GM04503 (cell line): Measurements from ENCODE around the gene DIAPH1.

ENCODE experiments used
- DNase-seq: peaks from one replicate; pipeline ENCODE4 v3.0.0-alpha.2; 2012; ENCODE audit warnings: low read depth

The DIAPH1 gene

DNA sequence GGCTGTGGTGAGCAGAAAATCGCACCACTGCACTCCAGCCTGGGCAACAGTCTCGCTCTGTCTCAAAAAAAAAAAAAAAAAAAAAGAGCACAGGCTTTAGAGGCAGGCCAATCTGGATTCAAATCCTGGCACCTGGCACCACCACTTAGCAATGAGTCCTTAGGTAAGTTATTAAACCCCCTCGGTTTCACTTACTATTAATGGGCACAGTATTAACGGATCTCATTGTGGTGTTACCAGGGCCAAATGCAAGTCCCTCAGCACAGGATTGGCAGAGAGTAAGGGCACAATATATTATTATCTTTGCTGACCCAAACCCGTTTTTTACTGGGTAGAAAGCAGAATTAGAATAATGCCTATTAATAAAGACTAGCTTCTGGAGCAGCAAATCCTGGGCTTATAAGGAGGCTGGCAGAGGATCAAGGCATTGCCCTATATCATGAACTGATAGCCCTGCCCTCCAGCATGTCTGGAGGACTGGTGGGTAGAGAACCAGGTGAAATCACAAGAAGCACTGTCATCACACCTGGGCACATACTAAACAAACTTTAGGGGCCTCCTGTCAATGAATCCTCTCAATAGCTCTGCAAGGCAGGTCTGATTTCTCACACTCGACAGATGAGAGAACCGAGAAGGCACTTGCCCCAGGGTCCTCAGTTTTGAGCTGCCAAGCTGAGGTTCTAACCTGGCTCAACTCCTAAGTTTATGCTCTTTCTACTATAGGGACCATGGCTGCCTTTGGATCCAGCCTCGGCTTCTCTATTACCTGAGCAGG is 112.2 kb downstream of the DIAPH1 start:
- no peak for DNase-seq

GRCh38 chr5:141504216-141504615 is 114.6 kb downstream of the DIAPH1 start:
- DNase-seq: no peak

DNA sequence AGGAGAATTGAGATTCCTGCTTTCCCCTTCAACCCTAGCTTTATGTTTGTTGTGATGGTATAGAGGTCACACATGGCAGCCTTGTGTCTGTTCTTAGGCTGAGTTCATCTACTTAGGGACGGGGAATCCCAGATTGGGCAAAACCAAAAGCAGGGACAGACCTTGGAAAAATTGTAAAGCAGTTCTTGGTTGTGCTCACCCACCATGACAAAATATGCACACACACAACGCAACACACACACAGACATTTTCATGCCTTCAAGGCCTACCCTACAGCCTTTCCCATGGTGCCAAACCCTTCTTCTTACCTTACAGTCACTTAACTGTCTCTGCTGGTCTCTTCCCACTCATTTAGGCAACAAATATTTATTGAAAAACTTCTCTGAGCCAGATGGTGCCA is 115.1 kb downstream of the DIAPH1 start:
- DNase-seq: no peak

DNA sequence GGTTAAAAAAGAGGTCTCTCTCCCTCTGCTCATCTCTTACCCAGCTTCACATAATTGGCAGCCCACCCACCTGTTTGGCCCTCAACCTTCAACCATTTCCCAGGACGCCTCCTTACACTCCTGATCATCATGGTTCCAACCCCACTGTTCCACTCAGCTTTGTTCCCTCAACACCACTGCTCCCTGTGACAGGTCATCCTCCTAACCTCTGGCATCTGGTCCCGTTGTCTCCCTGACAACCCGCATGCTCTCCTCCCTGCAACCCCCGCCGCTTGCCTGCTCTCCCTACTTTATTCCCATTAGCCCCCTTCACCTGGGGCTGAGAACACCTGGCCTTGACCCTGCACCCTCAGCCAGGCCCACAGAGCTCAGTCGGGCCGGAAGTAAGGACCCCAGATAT is 117.0 kb downstream of the DIAPH1 start:
- no peak for DNase-seq

- no peak for DNase-seq
These were observed 122.8 kb downstream of the DIAPH1 start for GRCh38 chr5:141496038-141496437.

DNA sequence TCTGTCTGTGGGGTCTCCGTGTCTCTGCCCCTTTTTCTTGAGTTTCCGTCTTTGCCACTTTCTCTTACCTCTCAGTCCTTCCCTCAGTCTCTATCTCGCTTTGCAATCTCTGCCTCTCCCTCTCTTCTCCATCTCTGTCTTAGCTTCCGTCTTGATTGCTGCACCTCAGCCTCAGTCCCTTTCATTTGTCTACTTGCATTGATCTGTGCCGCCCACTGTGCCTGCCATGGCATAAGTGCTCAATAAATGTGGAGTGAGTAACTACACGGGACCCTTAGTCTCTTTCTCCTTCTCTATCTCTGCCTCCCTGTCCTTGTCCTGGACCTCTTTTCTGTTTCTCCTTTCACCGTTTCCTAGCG is 123.4 kb downstream of the DIAPH1 start:
- no peak for DNase-seq

DNA sequence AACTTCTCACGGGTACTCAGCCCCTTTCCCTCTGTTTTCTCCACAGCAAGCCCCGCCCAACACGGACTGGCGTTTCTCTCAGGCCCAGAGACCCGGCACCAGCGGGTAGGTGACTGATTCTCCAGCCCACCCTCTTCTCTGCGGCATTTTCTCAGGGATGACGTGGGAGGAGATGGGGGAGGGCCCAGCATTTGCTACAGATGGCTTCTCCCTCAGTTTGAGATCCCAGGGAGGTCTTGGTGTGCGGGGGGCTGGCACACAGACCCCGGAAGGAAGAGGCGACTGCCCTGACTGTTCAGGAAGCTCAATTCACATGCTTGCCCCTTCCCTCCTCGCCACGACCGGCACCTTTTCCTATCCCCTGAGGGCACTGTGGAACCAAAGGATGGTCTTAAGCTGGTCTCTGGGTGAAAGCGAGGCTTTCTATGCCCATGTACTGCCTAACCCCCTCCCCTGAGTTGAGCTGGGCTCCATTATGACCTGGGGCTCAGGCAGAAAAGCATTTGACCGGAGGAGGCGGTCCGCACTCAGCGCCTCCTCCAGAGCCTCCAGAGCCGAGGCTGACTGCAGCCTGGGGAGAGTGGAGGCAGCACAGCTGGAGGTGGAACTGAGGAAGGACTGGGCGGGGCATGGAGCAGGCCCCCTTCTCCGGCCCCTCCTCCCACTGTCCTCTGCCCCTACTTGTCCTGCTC is 123.9 kb downstream of the DIAPH1 start:
- no peak for DNase-seq

DNA sequence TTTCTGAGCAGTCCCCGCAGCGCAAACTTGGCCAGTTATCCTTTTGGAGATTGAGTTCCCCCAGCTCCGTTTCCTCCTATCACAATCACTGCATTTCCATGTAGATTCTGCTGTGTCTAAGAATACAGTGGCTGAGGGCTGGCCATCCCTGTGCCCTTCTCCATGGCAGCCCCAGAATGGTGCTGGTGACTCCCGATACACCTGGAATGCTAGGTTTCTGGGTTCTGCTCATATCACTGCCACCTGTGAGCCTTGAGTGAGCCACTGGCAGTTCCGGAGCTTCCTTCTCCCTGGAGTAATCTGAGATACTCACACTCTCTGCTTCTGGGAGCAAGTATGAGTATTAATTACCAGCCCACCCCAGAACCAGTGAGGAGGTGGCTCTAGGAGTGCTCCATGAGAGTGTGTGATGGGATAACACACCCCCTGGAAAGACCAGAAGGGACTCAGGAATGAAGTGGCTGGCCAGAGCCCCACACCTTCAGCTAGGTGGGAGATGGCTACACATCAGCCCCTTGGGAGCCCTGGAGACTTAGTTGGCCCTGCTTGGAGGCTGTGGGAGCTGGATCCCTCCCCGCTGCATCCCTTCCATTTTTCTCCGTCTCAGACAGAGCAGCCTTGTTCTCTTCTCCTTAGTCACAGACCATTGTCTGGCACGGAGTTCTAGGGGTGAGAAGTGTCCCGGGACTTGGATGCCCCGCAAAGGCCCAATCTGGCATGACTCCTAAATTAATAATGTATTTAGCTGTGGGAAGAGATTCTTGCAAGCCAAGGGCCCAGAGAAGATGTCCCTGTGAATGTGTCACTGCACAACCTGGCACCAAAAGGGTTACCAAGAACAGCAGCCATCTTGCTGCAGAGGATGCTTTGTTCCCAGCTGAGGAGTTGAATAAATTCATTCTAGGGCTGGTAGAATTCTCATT is 125.0 kb downstream of the DIAPH1 start:
- no peak for DNase-seq

DNA sequence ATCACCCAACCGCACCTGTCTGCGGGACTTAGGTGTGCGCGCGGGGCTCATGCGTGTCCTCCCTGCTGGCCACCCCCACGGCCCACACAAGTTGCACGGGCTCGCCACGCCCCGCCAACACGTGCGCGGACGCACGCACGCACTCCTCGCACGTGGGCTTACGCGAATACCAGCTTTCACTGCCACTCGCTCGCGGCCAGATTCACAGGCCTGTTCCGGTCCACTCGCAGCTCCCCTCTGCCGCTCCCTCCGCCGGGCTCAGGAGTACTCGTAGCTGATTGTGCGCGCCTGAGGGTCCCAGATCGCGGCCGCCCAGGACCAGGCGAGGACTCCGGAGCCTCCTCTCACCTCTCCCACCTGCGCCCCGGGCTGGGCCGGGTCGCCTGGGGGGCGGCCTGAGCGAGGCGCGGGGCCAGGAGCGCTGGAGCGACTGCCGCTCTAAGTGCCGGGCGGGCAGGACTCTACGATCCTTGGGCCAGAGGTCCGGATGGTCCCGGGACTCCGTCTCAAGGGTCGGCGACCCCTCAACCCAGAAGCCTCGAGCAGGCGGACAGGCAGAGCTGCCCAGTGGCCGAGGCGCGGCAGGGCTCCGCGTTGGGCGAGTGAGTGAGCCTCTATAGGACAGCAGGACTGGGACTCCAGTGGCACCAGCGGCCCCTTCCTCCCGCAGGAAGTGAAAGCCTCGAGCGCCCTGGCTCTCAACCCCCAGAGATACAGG is 126.5 kb downstream of the DIAPH1 start:
- no peak for DNase-seq

DNA sequence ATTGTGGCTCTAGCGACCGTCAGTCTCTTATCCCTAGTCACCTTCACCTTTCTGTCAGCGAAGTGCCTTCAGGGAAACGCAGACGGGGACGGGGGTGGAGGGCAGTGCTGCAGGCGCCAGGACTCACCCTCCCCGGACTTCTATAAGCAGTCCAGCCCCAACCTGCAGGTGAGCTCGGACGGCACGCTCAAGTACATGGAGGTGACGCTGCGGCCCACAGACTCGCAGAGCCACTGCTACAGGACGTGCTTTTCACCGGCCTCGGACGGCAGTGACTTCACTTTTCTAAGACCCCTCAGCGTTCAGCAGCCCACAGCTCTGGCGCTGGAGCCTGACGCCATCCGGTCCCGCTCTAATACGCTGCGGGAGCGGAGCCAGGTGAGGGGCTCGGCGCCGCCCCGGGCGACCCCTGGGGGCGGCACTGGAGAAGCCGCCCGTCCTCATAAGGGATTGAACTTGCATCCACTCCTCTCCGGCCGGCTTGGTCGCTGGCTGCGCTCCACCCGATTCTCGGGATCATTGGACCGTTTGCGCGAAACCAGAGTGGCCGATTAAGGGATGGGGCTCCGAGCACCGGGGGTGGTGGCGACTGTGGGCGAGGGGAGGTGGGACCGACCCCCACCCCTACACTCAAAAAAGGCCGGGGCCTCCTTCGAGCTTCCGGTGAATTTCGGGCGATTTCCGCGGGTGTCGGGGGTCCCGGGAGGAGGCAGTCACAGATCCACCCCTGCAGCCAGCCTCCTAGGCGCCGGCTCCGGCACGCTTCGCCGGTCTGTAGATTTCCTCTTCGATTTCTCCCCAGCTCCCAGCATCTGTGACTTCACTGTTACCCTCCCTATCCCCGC is 127.3 kb downstream of the DIAPH1 start:
- DNase-seq: no peak

DNA sequence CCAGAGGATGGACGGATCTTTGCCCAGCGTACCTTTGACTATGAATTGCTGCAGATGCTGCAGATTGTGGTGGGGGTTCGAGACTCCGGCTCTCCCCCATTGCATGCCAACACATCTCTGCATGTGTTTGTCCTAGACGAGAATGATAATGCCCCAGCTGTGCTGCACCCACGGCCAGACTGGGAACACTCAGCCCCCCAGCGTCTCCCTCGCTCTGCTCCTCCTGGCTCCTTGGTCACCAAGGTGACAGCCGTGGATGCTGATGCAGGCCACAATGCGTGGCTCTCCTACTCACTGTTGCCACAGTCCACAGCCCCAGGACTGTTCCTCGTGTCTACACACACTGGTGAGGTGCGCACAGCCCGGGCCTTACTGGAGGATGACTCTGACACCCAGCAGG is 128.0 kb downstream of the DIAPH1 start:
- no peak for DNase-seq

GRCh38 chr5:141490271-141490670 is 128.5 kb downstream of the DIAPH1 start:
- DNase-seq: no peak

DNA sequence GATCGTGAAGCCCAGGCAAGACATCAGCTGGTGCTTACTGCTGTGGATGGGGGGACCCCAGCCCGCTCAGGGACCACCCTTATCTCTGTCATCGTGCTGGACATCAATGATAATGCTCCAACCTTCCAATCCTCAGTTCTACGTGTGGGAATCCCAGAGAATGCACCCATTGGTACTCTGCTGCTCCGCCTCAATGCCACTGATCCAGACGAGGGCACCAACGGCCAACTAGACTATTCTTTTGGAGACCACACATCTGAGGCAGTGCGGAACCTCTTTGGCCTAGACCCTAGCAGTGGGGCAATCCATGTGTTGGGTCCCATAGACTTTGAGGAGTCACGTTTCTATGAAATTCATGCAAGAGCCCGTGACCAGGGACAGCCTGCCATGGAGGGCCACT is 129.0 kb downstream of the DIAPH1 start:
- no peak for DNase-seq

DNA sequence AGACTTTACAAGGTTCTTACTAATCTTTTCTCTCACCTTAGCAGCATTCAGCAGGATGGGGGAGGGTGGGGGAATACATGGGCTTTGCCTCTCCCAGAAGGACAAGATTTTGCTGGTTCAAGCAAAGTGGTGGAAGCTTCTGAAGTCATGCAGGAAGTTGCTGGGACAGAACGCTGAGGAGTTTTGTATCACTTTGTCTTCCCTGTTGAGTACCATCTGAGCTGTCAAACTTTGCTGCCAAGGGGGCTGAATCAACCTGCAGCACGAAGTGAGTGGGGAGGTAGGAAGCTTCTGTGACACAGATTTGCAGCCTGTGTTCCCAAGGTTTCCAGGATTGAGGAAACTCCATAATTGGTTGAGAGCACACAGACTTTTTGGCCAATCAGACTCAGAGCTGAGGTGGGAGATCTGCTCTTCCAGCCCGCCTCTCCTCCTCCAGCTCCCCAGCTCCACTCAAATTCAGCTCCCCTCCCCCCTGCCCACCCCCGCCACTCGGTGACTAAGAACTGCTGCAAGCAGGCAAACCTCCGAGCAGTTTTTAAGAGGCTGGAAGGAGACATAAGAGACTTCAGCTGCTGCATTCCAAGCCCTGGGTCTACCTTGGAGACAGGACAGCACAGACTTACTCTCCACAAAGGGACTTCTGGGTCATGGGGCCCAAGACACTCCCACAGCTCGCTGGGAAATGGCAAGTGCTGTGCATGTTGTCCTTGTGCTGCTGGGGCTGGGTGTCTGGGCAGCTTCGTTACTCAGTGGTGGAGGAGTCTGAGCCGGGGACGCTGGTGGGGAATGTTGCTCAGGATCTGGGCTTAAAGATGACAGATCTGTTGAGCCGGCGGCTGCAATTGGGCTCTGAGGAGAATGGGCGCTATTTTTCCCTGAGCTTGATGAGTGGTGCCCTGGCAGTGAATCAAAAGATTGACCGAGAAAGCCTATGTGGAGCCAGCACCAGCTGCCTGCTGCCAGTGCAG is 129.9 kb downstream of the DIAPH1 start, which contains the start of gene PCDHGC5:
PCDHGC5 (plus strand) TSS at position 491 of the 971 bp plus-strand sequence; CDS start at position 651, 160 bp downstream.
- no peak for DNase-seq

- DNase-seq: no peak
These were observed 131.7 kb downstream of the DIAPH1 start for GRCh38 chr5:141487131-141487530.

DNA sequence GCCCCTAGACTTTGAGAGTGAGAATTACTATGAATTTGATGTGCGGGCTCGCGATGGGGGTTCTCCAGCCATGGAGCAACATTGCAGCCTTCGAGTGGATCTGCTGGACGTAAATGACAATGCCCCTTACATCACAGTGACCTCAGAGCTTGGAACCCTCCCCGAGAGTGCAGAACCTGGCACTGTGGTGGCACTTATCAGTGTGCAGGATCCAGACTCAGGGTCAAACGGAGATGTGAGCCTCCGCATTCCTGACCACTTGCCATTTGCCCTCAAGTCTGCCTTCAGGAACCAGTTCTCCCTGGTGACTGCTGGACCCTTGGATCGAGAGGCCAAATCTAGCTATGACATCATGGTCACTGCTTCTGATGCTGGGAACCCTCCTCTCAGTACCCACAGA is 132.7 kb downstream of the DIAPH1 start:
- DNase-seq: no peak

DNA sequence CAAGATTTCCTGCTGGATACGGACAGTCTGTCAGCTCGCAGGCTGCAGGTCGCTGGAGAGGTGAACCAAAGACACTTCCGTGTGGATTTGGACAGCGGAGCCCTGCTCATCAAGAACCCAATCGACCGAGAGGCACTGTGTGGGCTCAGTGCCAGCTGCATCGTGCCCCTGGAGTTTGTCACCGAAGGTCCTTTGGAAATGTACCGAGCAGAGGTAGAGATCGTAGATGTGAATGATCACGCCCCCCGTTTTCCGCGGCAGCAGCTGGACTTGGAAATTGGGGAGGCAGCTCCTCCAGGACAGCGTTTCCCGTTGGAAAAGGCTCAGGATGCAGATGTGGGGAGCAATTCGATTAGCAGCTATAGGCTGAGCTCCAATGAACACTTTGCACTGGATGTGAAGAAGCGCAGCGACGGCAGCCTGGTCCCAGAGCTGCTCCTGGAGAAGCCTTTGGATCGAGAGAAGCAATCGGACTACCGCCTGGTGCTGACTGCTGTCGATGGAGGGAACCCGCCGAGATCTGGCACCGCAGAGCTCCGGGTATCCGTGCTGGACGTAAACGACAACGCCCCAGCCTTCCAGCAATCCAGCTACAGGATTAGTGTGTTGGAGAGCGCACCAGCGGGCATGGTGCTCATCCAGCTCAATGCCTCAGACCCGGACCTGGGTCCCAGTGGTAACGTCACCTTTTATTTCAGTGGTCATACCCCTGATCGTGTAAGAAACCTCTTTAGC is 133.3 kb downstream of the DIAPH1 start:
- DNase-seq: no peak

DNA sequence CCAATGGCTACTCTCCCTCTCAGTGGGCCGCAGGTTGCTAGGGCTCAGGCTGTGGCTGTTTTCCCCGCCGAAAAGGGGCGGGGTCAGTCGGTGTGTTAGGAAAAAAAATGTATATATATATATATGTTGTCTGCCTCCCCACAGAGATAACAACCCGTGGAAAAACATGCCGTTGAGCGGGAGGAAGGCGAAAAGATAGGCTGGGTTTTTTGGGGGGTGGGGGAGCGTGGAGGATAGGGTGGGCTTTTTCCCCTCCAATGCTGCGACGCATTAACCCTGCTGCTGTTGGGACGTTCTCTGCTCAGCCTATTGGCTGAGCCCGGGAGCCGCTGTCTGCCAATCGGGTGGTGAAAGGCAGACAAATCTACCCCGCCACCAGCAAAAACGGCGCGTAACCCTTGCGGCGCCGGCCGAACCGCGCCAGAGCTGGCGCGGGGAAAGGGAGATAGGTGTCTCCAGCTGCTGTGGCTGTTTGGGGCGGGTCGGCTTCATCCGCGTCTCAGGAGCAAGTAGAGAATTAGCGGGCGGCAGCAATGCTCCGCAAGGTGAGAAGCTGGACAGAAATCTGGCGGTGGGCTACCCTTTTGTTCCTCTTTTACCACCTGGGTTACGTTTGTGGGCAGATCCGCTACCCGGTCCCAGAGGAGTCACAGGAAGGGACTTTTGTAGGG is 134.0 kb downstream of the DIAPH1 start, which contains the start of gene PCDHGC4:
PCDHGC4 (plus strand) TSS at position 390 of the 671 bp plus-strand sequence; CDS start at position 534, 144 bp downstream.
- no peak for DNase-seq
